T-helper 22 cell (primary cell): ENCODE measurements around the gene SDK1.

Source experiments
- DNase-seq: peaks from one replicate; pipeline ENCODE4 v3.0.0-alpha.2; 2020; ENCODE audit warnings: low read depth

Gene SDK1

DNA sequence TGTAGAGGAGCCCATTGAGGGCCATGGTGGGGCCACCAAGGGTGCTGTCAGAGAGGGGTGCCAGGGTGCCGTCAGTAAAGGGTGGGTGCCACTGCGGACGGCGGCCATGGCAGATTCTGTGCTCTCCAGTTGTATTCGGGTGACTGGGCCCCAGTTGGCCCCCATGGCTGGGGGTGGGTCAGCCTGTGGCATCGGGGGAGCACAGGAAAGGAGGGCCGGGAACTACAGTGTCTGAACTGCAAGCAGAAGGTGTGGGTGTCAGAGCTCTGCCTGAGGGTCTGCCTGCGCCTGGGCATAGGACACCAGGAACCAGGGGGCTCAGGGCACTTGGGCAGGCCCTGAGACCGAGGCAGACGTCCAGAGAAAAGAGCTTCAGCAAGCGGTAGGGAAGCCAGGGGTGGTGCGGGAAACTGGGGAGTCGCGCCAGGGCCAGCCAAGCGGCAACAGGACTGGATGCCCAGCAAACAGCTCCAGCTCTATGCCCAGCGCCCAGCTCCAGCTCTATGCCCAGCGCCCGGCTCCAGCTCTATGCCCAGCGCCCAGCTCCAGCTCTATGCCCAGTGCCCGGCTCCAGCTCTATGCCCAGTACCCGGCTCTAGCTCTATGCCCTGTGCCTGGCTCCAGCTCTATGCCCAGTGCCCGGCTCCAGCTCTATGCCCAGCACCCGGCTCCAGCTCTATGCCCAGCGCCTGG lies 878.8 kb downstream of the SDK1 start:
- DNase-seq: no peak

DNA sequence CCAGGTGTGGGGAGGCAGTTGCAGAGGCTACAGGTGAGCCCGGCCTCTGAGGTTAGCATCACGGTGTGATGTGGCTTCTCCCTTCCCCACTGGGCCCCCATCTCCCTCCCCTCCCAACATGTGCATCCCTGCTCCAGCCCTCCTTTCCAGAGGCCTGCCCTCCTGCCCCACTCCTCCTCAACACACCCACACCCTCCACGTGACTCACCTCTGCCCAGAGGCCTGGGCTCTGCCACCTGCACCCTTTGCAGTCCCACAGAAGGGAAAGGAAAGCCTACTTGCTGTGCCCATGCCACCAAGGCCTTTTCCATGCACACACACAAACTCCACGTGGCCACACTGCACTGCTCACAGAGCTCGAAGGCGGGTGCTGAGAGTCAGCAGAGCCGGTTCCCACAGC lies 880.4 kb downstream of the SDK1 start:
- DNase-seq: no peak

DNA sequence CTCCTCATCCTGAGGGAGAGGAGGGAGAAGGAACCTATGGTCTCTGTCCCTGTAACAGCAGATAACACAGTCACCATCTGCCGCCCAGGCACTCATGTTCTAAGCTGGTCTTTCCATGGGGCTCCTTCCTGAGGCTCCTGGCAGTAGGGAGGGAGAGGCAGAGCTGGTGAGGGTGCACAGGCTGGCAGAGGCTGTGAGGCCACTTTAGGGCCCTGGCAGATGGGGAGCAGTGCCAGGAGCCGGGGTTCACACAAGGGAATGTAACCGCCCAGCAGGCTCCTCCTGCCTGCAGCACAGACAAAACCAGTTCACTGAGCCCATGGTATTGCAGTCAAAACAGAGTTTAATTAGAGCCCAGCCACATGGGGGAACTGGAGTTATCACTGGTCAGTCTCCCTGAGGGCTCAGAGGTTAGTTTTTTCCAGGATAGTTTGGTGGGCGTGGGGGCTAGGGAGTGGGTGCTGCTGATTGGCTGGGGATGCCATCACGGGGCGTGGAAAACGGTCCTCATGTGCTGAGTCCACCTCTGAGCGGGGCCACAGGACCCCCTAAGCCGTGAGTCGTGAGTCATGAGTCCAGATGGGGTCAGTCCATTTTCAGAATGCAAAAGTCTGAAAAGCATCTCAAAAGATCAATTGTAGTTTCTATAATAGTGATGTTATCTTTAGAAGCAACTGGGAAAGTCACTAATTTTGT lies 881.7 kb downstream of the SDK1 start:
- DNase-seq: no peak

DNA sequence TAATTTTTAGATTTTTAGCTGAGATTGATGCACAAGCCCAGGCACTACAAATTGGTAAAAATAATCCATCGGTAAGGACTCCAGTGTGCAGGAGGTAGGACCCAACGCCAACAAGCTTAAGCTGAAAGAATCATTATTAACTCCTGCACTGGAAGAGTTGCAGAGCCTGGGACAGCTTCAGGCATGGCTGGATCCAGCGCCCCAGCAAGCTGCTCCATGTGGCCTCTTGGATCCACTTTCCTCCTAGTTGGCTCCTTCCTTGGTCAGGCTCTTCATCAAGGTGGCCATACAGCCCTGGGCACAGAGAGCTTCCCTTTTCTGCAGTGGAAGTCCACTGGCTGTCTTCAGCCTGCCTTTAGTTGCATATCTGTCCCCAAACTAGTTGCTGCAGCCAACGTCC lies 883.6 kb downstream of the SDK1 start:
- no peak for DNase-seq

DNA sequence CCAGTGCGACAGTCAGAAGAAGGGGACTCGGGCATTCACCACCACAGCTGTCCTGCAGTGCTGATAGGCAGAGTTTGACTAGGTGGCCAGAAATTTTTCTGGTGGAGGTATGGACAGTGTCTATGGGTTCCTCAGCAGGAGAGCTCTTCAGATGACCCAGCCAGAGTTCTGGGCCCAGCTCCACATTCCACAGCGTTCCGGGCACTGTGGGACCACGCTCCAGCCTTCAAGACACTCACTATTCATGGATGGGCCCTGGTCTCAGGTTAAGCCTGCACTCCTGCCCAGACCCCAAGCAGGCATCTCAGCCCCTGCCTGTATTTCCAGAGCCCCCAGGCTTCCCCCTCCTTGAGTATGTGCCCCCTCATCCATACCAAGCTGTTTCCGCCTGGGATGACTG lies 884.1 kb downstream of the SDK1 start:
- DNase-seq: no peak

DNA sequence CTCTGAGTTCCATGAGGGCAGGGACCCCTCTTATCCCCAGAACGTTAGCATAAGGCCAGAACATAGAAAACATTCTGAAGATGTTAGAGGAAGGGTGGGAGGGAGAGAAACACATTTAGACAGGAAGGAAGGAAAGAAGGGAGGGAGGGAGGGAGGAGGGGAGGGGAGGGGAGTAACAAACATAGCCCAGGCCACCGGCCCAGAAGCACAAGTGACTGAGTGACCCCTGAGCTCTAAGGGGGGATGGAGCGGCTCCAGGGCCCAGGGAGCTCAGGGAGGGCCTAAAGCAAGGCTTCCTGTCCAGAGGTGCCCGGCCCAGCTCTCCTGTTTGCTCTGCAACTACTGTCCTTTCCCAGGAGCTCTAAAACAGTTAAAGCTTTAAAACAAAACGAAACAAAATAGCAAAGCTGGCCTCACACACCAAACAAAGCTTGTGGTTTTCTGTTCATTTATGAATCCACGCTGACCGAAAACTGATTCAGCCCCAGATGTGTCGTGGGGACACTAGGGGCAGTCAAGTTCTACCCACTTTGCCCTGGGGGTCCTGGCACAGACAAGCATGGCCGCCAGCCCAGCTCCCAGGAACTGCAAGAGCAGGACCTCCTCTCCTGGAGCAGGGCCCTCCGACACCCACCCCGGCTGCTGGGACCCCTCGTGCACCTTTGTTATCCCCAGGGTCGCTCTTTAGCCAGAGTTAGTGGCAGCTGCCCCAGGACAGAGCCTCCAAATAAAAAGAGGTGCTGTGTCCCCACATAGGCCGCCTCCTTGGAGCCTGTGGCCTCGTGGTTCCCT lies 884.9 kb downstream of the SDK1 start:
- no peak for DNase-seq

DNA sequence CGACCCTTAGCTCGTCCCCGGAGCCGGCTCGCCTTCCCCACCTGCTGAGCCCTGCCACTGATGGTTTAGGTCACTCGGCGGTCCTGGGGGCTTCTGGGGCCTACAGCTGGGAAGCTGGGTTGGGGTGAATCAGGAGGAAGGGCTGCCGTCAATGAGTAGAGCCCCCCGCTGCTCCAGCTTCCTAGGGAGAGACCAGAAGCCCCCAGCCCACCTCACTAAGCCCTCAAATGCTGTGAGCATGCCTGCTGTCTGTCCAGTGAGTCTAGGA lies 885.4 kb downstream of the SDK1 start:
- no peak for DNase-seq

DNA sequence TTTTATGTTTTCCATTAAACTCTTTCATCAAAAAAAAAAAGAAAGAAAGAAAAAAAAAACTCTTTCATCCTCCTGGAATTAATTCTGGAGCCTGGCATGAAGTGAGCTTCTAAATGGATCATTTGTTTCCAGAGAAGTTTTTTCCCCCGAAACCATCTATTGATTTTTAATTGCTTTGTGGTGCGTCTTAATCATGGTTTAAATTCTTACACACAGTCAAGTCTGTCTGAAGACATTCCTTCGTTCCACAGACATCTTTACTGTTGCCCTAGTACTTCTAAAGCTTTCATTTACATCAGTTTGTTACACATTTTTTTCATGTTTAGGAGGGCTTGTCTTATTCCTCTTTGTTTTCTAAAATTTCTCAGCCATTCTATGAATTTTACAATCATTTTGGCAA lies 887.6 kb downstream of the SDK1 start:
- no peak for DNase-seq

DNA sequence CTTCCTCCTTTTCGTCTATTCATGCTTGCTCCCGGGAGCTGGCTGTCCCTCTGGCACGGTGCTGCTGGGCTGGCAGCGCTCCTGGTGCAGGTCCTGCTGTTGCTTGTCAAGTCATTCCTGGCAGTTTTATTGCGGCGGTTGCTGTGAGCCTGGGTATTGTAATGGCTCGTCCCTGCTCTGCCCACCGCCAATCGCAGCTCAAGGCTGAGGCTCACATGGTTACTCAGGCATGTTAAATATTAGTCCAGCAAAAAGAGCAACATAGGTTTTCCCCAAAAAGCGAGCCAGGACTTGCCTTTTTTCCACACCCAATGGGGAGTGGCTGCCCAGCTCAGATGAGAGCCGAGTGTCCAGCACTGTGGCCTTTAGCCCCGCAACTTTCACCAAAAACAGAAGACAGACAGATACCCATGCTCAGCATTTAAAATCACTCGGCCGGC lies 888.1 kb downstream of the SDK1 start:
- DNase-seq: no peak

DNA sequence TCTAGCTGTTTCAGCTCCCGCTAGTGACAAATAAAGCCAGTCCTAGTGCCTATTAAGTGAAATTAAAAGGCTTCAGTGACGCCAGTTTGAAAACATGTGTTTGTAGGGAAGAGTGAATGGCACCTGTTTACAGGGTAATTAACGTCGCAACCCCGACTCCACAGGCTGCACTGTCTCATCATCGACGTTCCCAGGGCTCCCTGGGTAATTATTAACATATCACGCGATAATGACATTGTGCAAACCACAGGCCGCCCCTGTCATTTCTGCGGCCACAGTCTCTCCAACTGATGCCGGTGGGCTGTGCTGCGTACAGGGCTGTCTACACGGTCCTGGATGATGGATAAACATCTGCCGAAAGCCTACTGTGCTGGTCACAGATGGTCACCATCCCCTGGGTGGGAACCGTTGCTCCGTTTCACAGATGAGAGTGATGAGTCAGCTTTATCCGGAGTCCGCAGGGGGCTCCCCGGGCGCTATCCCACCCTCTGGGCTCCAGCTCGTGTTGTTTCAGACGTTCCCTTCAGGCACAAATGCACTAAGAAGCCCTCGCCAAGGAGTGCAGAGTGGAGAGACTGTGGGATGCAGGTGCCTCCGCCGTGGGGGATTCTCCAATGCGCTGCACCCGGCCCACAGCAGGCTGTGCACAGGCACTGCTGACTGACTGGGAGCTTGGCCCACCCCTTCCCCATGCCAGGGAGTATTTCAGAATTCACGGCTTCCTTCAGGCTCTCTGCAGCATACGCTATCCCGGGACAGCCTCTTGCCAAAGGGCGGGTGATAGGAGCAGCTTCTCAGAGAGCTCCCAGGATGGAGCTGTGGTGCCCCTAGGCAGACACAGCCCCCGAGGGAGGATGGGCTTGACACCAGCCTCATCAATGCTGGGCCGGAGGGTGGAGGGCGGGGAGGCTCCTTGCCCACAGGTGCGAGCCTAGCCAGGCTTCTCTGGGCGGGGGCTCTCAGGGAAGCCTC lies 889.2 kb downstream of the SDK1 start:
- DNase-seq: no peak

DNA sequence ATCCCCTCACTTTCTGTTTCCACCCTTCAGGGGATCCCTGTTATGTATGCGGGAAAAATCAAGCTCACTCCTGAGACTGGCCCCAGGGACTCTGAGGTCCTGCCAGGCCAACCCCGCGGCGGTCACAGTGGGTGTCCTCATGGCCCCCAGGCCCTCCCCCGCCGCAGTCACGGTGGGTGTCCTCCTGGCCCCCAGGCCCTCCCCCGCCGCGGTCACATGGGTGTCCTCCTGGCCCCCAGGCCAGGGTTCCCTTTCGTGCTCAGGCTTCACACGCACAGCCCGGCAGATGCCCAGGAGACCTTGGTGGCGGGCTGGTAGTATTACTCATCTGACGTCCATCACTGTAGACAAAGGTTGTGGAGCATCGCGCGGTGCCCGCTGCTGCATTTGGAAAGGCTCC lies 890.0 kb downstream of the SDK1 start:
- no peak for DNase-seq

DNA sequence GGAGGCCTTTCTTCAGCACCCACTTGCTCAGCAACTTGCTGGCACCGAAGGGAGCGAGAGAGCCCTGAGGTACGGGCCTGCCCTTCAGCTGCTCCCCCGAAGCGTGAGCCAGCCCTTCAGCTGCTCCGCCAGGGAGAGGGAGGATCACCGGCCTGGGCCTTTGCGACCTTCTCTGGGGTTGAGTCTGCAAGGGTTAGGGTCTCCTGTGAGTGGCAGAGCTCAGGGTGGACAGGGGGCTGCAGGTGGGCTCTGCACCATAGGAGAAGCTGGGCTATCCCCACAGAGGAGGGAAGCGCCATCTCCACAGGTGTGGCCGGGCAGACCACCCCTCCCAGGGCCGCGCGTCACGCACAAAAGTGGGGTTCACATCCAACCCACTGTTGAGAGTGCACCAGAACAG lies 890.5 kb downstream of the SDK1 start:
- no peak for DNase-seq

DNA sequence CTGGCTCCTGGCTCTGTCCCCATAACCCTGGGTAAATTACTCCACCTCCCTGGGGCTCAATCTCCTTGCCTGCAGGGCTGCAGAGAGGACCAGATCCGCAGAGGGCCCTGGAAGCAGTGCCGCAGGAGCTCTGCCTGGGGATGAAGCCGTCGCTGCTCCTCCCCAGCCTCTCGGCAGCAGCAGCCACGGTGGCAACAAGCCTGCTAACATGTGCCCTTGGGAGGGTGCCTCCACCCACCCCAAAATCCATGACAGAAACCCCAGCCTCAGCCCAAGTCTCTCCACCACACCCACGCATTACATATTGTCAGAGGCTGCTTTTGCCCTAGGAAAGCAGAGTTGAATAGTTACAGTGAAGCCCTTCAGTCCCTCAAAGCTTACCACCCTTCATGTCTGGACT lies 894.6 kb downstream of the SDK1 start:
- DNase-seq: no peak

DNA sequence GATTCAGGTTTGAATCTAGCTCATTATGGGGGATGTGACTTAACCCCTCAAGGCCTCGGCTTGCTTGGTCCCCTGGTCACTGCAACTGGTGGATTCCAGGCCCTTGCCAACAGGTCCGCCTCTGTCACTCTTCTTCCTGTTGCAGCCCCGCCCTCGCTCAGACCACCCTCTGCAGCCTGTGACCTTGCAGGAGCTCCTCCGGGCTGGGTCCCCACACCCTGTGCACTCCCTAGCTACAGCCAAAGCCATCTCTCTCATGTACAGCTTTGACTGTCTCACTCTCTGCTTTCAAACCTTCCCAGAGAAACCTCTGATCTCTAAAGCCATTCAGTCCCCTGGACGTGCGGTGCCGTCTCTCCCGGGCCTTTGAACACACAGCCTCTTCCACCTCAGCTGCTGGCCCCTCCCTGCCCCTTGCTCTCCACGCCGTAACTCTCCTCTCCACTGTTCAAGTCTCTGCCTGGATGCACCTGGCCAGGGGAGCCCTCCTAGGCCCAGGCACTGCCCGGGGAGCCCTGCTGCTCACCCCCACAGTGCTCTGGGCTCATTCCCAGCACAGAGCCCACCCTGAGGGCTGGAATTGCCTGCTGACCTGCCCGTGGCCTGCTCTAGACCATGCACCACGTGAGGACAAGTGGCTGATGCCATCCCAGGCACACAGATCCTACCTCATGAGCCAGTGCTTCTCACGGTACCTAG lies 895.2 kb downstream of the SDK1 start:
- no peak for DNase-seq

DNA sequence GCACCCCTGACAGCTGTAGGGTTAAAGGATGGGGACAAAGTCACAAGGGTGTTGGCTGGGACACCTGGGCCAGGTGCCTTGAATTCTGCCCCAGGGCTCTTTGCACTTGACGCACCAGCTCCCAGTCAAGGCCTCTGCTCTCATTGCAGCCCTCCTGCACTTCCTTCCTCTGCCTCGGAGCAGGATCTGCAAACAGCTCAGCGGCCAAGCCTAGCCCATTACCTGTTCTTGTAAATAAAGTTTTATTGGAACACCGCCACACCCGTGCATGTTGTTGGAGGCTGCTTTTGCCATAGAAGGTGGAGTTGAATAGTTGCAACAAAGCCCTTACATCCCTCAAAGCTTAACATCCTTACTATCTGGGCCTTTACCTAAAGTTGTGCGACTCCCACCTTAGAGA lies 897.2 kb downstream of the SDK1 start:
- DNase-seq: no peak

DNA sequence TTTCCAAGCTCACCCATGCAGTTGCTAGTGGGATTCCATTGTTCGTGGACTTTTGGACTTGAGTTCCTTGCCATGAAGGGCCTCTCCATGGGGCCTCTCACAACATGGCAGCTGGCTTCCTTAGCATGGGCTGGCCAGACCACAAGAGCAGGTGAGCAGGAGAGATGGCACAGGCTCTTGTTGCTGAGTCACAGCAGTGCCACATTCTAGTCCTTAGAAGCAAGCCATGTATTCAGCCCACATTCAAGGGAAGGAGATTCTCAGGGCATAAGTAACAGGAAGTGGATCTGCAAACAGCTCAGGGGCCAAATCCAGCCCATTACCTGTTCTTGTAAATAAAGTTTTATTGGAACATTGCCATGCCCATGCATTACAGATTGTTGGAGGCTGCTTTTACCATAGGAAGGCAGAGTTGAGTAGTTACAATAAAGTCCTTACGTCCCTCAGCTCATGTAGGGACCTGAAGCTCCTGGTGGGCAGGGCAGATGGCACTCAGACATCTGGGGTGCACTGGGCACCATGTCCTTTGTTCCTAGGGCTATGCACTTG lies 899.6 kb downstream of the SDK1 start:
- DNase-seq: no peak

DNA sequence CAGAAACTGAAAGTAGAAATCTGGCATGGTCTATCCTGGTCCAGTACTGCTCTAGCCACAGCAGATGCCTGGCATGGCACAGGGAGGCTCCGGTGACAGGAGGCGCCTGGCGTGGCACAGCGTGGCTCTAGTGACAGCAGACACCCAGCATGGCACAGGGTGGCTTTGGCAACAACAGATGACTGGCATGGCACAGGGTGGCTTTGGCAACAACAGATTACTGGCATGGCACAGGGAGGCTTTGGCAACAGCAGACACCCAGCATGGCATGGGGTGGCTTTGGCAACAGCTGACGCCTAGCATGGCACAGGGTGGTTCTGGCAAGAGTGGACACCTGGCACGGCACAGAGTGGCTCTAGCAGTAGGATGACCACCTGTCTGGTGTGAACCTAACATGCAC lies 900.5 kb downstream of the SDK1 start:
- DNase-seq: no peak

DNA sequence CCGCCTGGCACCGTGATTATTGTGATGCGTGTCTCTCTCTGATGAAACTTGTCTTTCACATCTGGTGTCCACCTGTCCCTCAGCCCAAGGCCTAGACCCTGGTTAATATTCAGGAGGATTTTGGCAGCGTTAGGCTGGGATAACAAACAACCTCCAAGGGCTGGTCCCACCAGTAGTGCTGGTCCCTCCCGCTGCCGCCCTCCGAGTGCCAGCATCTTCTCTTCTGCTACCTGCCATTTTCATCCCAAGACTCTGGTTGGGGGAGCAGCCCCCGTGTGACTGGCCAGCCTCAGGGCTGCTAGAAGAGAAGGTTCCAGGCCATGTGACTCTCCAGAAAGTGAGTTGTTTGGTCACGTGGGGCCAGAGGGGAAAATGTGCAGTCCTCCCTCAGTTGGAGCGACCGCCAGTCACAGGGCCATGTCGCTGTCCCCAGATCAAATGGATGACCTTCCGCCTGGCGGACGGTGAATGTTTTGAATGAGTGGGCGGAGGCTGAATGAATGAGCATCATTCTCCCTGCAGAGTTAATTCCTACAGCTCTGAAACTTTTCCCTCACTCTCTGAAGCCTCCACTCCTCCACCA lies 901.2 kb downstream of the SDK1 start:
- no peak for DNase-seq

DNA sequence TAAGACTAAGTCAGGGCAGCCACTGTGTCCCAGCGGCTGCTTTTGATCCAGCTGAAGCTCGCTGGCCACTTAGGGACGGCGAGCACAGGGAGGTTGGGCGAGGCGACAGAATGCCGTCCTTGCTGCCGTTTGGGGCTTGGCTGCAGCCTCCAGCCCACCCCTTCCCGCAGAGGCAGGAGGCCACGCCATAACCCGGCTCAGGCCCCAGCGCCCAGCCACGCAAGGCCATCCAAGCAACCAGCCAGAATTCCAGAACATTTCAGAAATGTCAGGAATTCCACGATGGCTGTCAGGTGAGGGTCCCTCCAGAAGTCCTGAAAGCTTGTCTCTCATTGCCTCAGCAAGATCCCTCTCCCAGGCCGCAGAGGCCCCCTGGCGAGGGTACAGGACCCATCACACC lies 901.9 kb downstream of the SDK1 start:
- DNase-seq: no peak

DNA sequence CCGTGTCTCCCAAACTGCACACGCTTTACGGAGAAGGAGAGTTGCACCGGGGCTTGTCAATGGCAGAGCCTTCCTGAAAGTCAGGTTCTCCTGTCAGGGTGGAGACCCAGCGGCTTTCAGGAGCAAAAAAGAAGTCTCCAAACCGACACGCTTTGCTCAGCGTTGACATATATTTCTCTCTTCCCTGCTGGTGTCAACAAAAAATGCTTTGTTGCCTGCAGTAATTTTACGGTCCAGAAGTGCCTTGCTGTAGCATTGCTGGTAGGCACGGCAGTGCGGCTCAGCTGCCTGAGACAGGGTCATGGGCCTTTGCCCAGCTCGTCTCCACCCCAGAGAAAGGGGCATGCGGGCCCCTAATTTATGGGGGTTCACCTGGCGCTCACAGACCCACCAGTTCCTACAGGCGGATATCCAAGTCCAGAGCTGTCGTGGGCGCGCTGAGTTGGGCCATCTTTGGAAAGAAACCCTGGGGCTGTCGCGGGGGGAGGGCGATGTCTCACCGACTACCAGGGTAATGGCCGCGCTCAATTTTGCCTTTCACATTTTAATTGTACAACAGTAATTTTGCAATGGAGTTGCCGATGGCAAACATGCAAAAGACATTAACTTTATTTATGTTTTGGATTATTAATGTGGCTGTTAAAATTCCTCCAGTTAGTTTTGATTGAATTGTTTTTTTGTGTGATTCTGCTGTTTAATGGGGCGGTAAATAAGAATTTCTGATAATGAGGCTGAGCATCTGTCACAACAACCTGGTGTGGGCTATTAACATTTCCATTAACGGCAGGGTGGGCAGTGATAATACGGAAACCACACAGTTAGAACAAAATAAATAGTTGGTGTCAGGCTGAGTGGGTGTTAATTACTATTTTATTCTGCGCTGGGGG lies 902.8 kb downstream of the SDK1 start:
- DNase-seq: no peak
